K562 (cell line): ENCODE data around the gene TP53RK. TPM values are rescaled to one million over a fixed set of nuclear protein-coding genes. Genes with fewer than 3 reads are reported as not detected.

Source experiments
- ATAC-seq: fragments of 200-7000 bp; cut with Tn5 transposase; 3 replicates; pipeline ENCODE4 v1.9.1; 2020; ENCODE audit warnings: moderate library complexity
- BruUV-seq: library from RNA; stranded (reverse); fragments of 400-500 nt; replicated peaks from 2 replicates; lab custom pipeline; 2021; lab: Mats Ljungman, UMichigan
- CTCF ChIA-PET: fragments of 300-600 bp; formaldehyde crosslinking; extraction: SDS; loops from one replicate; lab custom pipeline; 2021; ENCODE audit warnings: low intra/inter-chr PET ratio; lab: Yijun Ruan, JAX
- POLR2A ChIA-PET: fragments of 300-600, 350-650 bp; sonication (Branson Sonifier 250); formaldehyde crosslinking; extraction: SDS; loops from one replicate; lab custom pipeline; 2021; ENCODE audit warnings: antibody characterized with exemption, inconsistent platforms; lab: Yijun Ruan, JAX
- DNase-seq, 4 experiments: peaks; one replicate each; pipeline versions ENCODE4 v3.0.0 to v3.0.0-alpha.2; 2011 to 2018; ENCODE audit warnings: low spot score in 3 of 4, mixed read lengths in 3 of 4; ENCODE audit errors: extremely low read depth in 1 of 4
- FAIRE-seq: peaks from 2 replicates; lab custom pipeline; 2011; peaks lifted over from hg19 to GRCh38; lab: Jason Lieb, UNC
- H2AFZ ChIP-seq: 2 replicates; pipeline ENCODE4 v1.6.0; 2011; ENCODE audit warnings: low read depth, low read length, control low read depth, inconsistent platforms
- H3K27ac ChIP-seq: fragments of 200-600 bp; 3 replicates; pipeline ENCODE4 v1.8.0; 2011; ENCODE audit warnings: low read depth, mild to moderate bottlenecking, control low read depth, inconsistent platforms, low read length, moderate library complexity, mixed read lengths; ENCODE audit errors: extremely low read depth
- H3K27me3 ChIP-seq, 2 experiments: fragments of 300-600 bp in 1 of 2; 2 replicates in 1 of 2; 3 replicates in 1 of 2; pipeline versions ENCODE4 v1.6.0 to v1.8.0; 2011; ENCODE audit warnings: inconsistent platforms in 2 of 2, low read length in 2 of 2, mild to moderate bottlenecking in 1 of 2, mixed read lengths in 1 of 2, moderate library complexity in 1 of 2; ENCODE audit not compliant: control insufficient read depth in 2 of 2, insufficient read depth in 2 of 2
- H3K36me3 ChIP-seq: fragments of 300-600 bp; 3 replicates; pipeline ENCODE4 v1.8.0; 2011; ENCODE audit warnings: mild to moderate bottlenecking, low read length, inconsistent platforms; ENCODE audit not compliant: control insufficient read depth, insufficient read depth
- H3K4me1 ChIP-seq, 2 experiments: fragments of 200-600 bp in 1 of 2; replicated peaks in 1 of 2; 2 replicates in 1 of 2; 3 replicates in 1 of 2; pipeline versions ENCODE4 v1.5.1 to v1.8.0; 2011; ENCODE audit warnings: inconsistent platforms in 2 of 2, low read length in 2 of 2, mild to moderate bottlenecking in 1 of 2, mixed read lengths in 1 of 2, moderate library complexity in 1 of 2; ENCODE audit not compliant: control insufficient read depth in 2 of 2, insufficient read depth in 2 of 2
- H3K4me2 ChIP-seq: 2 replicates; pipeline ENCODE4 v1.6.1; 2011; ENCODE audit warnings: low read length, control low read depth, inconsistent platforms, mixed read lengths; ENCODE audit not compliant: insufficient read depth
- H3K4me3 ChIP-seq: fragments of 200-600 bp; sonication (generic), shearing (Covaris generic); 2 replicates; pipeline ENCODE4 v1.5.1; 2016; ENCODE audit warnings: control low read depth, inconsistent platforms
- H3K79me2 ChIP-seq: fragments of 200-600 bp; 3 replicates; pipeline ENCODE4 v1.8.0; 2011; ENCODE audit warnings: low read length, inconsistent platforms; ENCODE audit not compliant: control insufficient read depth, insufficient read depth
- H3K9ac ChIP-seq, 2 experiments: 2 replicates each; pipeline versions ENCODE4 v1.6.0 to v1.6.1; 2011; ENCODE audit warnings: low read depth in 2 of 2, low read length in 2 of 2, control low read depth in 1 of 2, inconsistent platforms in 1 of 2, mild to moderate bottlenecking in 1 of 2, mixed read lengths in 1 of 2; ENCODE audit not compliant: insufficient read depth in 1 of 2
- H3K9me1 ChIP-seq: one replicate; pipeline ENCODE4 v1.6.0; 2011; ENCODE audit warnings: inconsistent platforms, mild to moderate bottlenecking, low read length, moderate library complexity; ENCODE audit not compliant: control insufficient read depth, insufficient read depth
- H3K9me3 ChIP-seq: replicated peaks from 2 replicates; pipeline ENCODE4 v1.5.1; 2011; ENCODE audit warnings: low read depth, low read length, inconsistent platforms; ENCODE audit not compliant: control insufficient read depth, insufficient read depth
- H4K20me1 ChIP-seq: replicated peaks from 2 replicates; pipeline ENCODE4 v1.6.1; 2011; ENCODE audit warnings: low read length, inconsistent platforms, mixed read lengths; ENCODE audit not compliant: control insufficient read depth, insufficient read depth
- C11orf30 ChIP-seq: fragments of 450-650 bp; IDR thresholded peaks from 2 replicates; pipeline ENCODE4 v1.6.1; 2016; ENCODE audit warnings: low read depth, mild to moderate bottlenecking
- ESRRB ChIP-seq: fragments of 250-450 bp; sonication (Bioruptor Pico); IDR thresholded peaks from 2 replicates; pipeline ENCODE4 v1.5.0; 2020; ENCODE audit warnings: mild to moderate bottlenecking, moderate library complexity, borderline replicate concordance
- EWSR1 ChIP-seq: fragments of 450-650 bp; IDR thresholded peaks from 2 replicates; pipeline ENCODE4 v1.6.1; 2018; ENCODE audit warnings: borderline replicate concordance, mild to moderate bottlenecking, low read depth, moderate library complexity; ENCODE audit not compliant: partially characterized antibody
- FOXA3 ChIP-seq, 2 experiments: fragments of 450-650 bp in 1 of 2; sonication (generic) in 1 of 2; formaldehyde crosslinking; IDR thresholded peaks in 1 of 2; conservative IDR thresholded peaks in 1 of 2; 2 replicates each; pipeline versions ENCODE4 v1.4.0 to v1.8.0; 2020 to 2022; ENCODE audit warnings: mild to moderate bottlenecking in 2 of 2, missing genetic modification reagents in 1 of 2
- FOXJ3 ChIP-seq: sonication (generic); formaldehyde crosslinking; IDR thresholded peaks from 2 replicates; pipeline ENCODE4 v1.4.0; 2020; ENCODE audit warnings: mild to moderate bottlenecking, missing genetic modification reagents
- HNRNPLL ChIP-seq: fragments of 200-400 bp; formaldehyde crosslinking; IDR thresholded peaks from 2 replicates; pipeline ENCODE4 v1.6.1; 2017; ENCODE audit warnings: low read length, low read depth, mild to moderate bottlenecking; ENCODE audit not compliant: poor library complexity, severe bottlenecking
- LARP7 ChIP-seq: fragments of 450-650 bp; IDR thresholded peaks from 2 replicates; pipeline ENCODE4 v1.6.1; 2016
- MAFF ChIP-seq: IDR thresholded peaks from 2 replicates; pipeline ENCODE4 v1.6.1; 2012; ENCODE audit warnings: low read length, improper control_type of control experiment
- MAFK ChIP-seq: IDR thresholded peaks from 2 replicates; pipeline ENCODE4 v1.6.1; 2011; ENCODE audit warnings: low read length, improper control_type of control experiment
- MAZ ChIP-seq, 2 experiments: fragments of 450-650 bp in 1 of 2; sonication (generic) in 1 of 2; formaldehyde crosslinking; IDR thresholded peaks in 1 of 2; conservative IDR thresholded peaks in 1 of 2; 2 replicates each; pipeline versions ENCODE4 v1.4.0 to v1.5.0; 2020; ENCODE audit warnings: mild to moderate bottlenecking in 1 of 2, missing genetic modification reagents in 1 of 2
- MYBL2 ChIP-seq, 2 experiments: fragments of 450-650 bp in 1 of 2; sonication (generic) in 1 of 2; formaldehyde crosslinking in 1 of 2; IDR thresholded peaks; 2 replicates each; pipeline versions ENCODE4 v1.6.1 to v1.8.1; 2017 to 2022; ENCODE audit warnings: borderline replicate concordance in 1 of 2, inconsistent platforms in 1 of 2, low read depth in 1 of 2, mild to moderate bottlenecking in 1 of 2, missing genetic modification reagents in 1 of 2, moderate library complexity in 1 of 2
- NELFE ChIP-seq: IDR thresholded peaks from 2 replicates; pipeline ENCODE4 v1.6.1; 2011; ENCODE audit warnings: mild to moderate bottlenecking; ENCODE audit not compliant: insufficient read depth, insufficient read length
- PTTG1 ChIP-seq: fragments of 450-650 bp; IDR thresholded peaks from 2 replicates; pipeline ENCODE4 v1.6.1; 2016; ENCODE audit warnings: low read depth, mild to moderate bottlenecking, missing genetic modification characterization, missing compliant biosample characterization
- TAF9B ChIP-seq: fragments of 450-650 bp; IDR thresholded peaks from 2 replicates; pipeline ENCODE4 v1.6.1; 2018; ENCODE audit warnings: mild to moderate bottlenecking; ENCODE audit not compliant: partially characterized antibody
- TEAD4 ChIP-seq, 2 experiments: sonication (generic) in 1 of 2; formaldehyde crosslinking in 1 of 2; IDR thresholded peaks; 2 replicates each; pipeline versions ENCODE4 v1.6.1 to v1.8.0; 2012 to 2022; ENCODE audit warnings: borderline replicate concordance in 1 of 2, inconsistent platforms in 1 of 2, low read length in 1 of 2, mild to moderate bottlenecking in 1 of 2, missing genetic modification reagents in 1 of 2
- ZNF143 ChIP-seq: sonication (generic); formaldehyde crosslinking; IDR thresholded peaks from 2 replicates; pipeline ENCODE4 v1.9.0; 2022; ENCODE audit warnings: mild to moderate bottlenecking, missing genetic modification reagents
- ZNF316 ChIP-seq: fragments of 450-650 bp; IDR thresholded peaks from 2 replicates; pipeline ENCODE4 v1.6.1; 2016
- ZNF431 ChIP-seq: sonication (generic); formaldehyde crosslinking; IDR thresholded peaks from 2 replicates; pipeline ENCODE4 v1.8.0; 2022; ENCODE audit warnings: mild to moderate bottlenecking, missing genetic modification reagents
- WGBS: fragments of 100-300 bp; shearing (Covaris generic); methylation state at CpG from one replicate; pipeline ENCODE4 v1.1.6; 2016; ENCODE audit warnings: low coverage, mixed read lengths; ENCODE audit not compliant: insufficient coverage; ENCODE audit errors: missing lambda C conversion rate; 5-methylcytosine and 5-hydroxymethylcytosine counted together
- in situ Hi-C: fragments of 300-500 bp; cut with MboI; formaldehyde crosslinking; loops from 4 replicates; pipeline ENCODE4 v1.15.0; 2018; ENCODE audit warnings: inconsistent platforms, mixed read lengths
- intact Hi-C: fragments of 100-400 bp; cut with micrococcal nuclease; formaldehyde crosslinking; loops from 2 replicates; pipeline ENCODE4 v1.14.2; 2022
- polyA plus RNA-seq, 8 experiments: library from polyadenylated mRNA; depleted of rRNA in 4 of 8; stranded (reverse) in 5 of 8; unstranded in 3 of 8; fragments of >200 nt; fragmentation: Nextera tagmentation in 2 of 8; fragmentation: Illumina TruSeq in 1 of 8; extraction: Ambion mirVana in 2 of 8; extraction: Trizol in 1 of 8; gene quantifications; 2 replicates each; pipeline versions ENCODE4 v1.2.1 to v1.2.3, GENCODE V29; 2011 to 2014; ENCODE audit warnings: inconsistent platforms in 1 of 8, missing spikeins in 1 of 8
- total RNA-seq, 7 experiments: library from RNA; depleted of rRNA in 6 of 7; stranded (reverse); fragments of >200 nt in 6 of 7; fragmentation: Illumina TruSeq in 2 of 7; extraction: Trizol in 2 of 7; gene quantifications; 2 replicates each; pipeline versions ENCODE4 v1.2.1 to v1.2.3, GENCODE V29; 2011 to 2021; ENCODE audit warnings: low replicate concordance in 1 of 7
- TF ChIP-seq, protein P1 (sequence below): fragments of 450-650 bp; conservative IDR thresholded peaks from 2 replicates; pipeline ENCODE4 v1.6.1; 2016; ENCODE audit warnings: missing genetic modification characterization, low read depth, mild to moderate bottlenecking, control low read depth, missing compliant biosample characterization
- TF ChIP-seq, protein P2 (sequence below): fragments of 250-450 bp; sonication (Bioruptor Pico); IDR thresholded peaks from 2 replicates; pipeline ENCODE4 v1.4.0; 2020

The TP53RK gene
- total and polyA plus RNA-seq, 9 of the 15 experiments (the other 6 are each of a cell fraction or from before 2014, with no cell fraction given) = 2.9 to 43.5 (median 17.2) TPM

DNA sequence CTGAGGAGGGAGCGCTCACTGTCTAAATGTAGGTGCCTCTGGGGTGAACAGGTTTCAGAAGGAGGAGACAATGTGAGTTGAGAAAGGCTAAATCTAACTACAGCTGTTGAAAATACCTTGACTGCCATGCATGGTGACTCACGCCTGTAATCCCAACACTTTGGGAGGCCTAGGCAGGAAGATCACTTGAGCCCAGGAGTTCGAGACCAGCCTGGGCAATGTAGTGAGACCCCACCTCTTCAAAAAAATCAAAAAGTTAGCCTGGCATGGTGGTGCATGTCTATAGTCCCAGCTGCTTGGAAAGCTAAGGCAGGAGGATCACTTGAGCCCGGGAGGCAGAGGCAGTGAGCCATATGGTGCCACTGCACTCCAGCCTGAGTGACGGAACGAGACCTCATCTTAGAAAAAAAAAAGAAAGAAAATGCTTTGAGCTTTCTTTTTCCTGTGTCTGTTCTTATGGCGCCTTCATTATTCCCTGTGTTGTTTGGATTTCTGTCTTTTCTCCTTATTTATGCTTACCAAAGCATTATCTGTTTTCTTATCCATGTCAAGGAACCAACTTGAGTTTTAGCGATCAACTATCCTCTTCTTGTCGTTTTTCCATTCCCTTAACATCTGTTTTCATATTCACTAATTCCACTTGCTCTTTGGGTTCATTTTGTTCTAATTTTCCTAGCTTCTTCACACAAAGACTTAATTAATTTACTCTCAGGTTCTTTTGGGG, 28.7 kb upstream of the TP53RK start:
- no peaks in the 10 kb centered on the region for H3K9me1 ChIP-seq
- in situ Hi-C loops (no loop called here), intact Hi-C loops (no loop called here)
- ATAC-seq = no peak
- no peak overlapping the region for H3K27ac ChIP-seq
- H3K4me2 ChIP-seq = no peak overlapping the region
- DNase-seq = no peak
- H3K36me3 ChIP-seq = no peaks in the 10 kb centered on the region
- H3K9ac ChIP-seq = no peak overlapping the region
- WGBS = 17% methylated on average over 9 of the region's 9 CpGs
- no peaks in the 10 kb centered on the region; the same call in 1 of the 2 replicates for H4K20me1 ChIP-seq
- ChIA-PET POLR2A (no interaction called here), CTCF (no interaction called here)
- H3K27me3 ChIP-seq = peaks cover 0 to 12% of the 10 kb centered on the region in 2 experiments; a peak in 1 of 5 replicates
- no peak overlapping the region for H2AFZ ChIP-seq
- no TSS peak for BruUV-seq
- no peaks in the 10 kb centered on the region; a peak in 1 of 5 replicates for H3K4me1 ChIP-seq
- FAIRE-seq = no peak
- no peaks in the 10 kb centered on the region for H3K9me3 ChIP-seq
- H3K4me3 ChIP-seq = no peak overlapping the region
- no peaks in the 10 kb centered on the region for H3K79me2 ChIP-seq
- TF ChIP-seq C11orf30 (peak; percentile 31; the same call in 1 of the 2 replicates), MAFF (peak; percentile 35), HNRNPLL (no peak), PTTG1 (tag) (no peak), FOXJ3 (CRISPR knock-in tag) (no peak), TAF9B (no peak), TEAD4 (IDR thresholded peaks at IDR 0.05; ENCODE audit: low read length) (no peak), TEAD4 (CRISPR knock-in tag; IDR thresholded peaks at IDR 0.05; ENCODE audit: borderline replicate concordance) (no peak), FOXA3 (CRISPR knock-in tag; conservative IDR thresholded peaks at IDR 0.05 in 1 of 2, IDR thresholded peaks at IDR 0.05 in 1 of 2) (no peak), NELFE (no peak), ZNF143 (CRISPR knock-in tag) (no peak), EWSR1 (no peak), LARP7 (no peak), MYBL2 (IDR thresholded peaks at IDR 0.05; ENCODE audit: low read depth) (no peak), MYBL2 (CRISPR knock-in tag; IDR thresholded peaks at IDR 0.05; ENCODE audit: borderline replicate concordance) (no peak), ESRRB (CRISPR knock-in tag) (no peak), ZNF431 (CRISPR knock-in tag) (no peak), ZNF316 (peak; percentile 69), MAZ (CRISPR knock-in tag; conservative IDR thresholded peaks at IDR 0.05 in 1 of 2, IDR thresholded peaks at IDR 0.05 in 1 of 2) (no peak), MAFK (0 out of 2 replicates have a peak, but pooled peaks have one; percentile 16)
- TF ChIP-seq, protein P1, sequence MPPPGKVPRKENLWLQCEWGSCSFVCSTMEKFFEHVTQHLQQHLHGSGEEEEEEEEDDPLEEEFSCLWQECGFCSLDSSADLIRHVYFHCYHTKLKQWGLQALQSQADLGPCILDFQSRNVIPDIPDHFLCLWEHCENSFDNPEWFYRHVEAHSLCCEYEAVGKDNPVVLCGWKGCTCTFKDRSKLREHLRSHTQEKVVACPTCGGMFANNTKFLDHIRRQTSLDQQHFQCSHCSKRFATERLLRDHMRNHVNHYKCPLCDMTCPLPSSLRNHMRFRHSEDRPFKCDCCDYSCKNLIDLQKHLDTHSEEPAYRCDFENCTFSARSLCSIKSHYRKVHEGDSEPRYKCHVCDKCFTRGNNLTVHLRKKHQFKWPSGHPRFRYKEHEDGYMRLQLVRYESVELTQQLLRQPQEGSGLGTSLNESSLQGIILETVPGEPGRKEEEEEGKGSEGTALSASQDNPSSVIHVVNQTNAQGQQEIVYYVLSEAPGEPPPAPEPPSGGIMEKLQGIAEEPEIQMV (tag) = no peak
- TF ChIP-seq, protein P2, sequence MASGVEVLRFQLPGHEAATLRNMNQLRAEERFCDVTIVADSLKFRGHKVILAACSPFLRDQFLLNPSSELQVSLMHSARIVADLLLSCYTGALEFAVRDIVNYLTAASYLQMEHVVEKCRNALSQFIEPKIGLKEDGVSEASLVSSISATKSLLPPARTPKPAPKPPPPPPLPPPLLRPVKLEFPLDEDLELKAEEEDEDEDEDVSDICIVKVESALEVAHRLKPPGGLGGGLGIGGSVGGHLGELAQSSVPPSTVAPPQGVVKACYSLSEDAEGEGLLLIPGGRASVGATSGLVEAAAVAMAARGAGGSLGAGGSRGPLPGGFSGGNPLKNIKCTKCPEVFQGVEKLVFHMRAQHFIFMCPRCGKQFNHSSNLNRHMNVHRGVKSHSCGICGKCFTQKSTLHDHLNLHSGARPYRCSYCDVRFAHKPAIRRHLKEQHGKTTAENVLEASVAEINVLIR (CRISPR knock-in tag) = no peak
